Measurements from ENCODE around the gene UBE2F. TPM values are rescaled to one million over a fixed set of nuclear protein-coding genes. Genes with fewer than 3 reads are reported as not detected.

The UBE2F gene
- total RNA-seq, 3 donors from 2014 or later: 62.6 to 66.9 (median 64.0) TPM

DNA sequence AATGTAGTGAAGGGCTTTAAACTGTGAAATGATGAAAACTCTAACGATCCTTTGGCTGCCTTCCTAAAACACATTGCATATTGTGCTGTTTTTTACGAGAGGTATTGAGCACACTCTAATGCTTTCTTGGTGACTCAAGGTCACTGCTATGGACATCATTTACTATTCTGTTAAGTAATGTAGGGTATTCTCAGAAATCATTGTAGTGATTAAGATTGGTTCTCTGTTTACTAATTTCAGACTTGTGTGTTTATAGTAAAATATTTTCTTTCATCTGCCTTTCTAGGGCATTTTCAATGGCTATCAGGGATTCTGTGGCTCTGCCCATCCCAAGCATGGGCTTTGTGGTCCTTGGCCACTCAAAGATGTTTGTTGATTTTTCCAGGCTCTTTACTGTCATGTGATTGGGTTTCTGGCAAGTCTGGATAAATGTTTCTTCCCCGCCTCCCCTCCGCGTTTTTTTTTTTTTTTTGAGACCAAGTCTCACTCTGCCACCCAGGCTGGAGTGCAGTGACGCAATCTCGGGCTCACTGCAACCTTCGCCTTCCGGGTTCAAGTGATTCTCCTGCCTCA, 29.3 kb downstream of the UBE2F start:
- Histone ChIP-seq H3K4me1 (no peaks in the 10 kb centered on the region), H3K27ac (no peak overlapping the region), H3K27me3 (no peaks in the 10 kb centered on the region), H3K9me3 (peaks cover 0 to 8% of the 10 kb centered on the region in 2 donors), H3K36me3 (no peaks in the 10 kb centered on the region), H3K4me3 (no peak overlapping the region)
- TF ChIP-seq, protein P1, sequence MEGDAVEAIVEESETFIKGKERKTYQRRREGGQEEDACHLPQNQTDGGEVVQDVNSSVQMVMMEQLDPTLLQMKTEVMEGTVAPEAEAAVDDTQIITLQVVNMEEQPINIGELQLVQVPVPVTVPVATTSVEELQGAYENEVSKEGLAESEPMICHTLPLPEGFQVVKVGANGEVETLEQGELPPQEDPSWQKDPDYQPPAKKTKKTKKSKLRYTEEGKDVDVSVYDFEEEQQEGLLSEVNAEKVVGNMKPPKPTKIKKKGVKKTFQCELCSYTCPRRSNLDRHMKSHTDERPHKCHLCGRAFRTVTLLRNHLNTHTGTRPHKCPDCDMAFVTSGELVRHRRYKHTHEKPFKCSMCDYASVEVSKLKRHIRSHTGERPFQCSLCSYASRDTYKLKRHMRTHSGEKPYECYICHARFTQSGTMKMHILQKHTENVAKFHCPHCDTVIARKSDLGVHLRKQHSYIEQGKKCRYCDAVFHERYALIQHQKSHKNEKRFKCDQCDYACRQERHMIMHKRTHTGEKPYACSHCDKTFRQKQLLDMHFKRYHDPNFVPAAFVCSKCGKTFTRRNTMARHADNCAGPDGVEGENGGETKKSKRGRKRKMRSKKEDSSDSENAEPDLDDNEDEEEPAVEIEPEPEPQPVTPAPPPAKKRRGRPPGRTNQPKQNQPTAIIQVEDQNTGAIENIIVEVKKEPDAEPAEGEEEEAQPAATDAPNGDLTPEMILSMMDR (IDR thresholded peaks at IDR 0.05): no peak
- TF ChIP-seq POLR2AphosphoS5 (IDR thresholded peaks at IDR 0.05) (no peak), POLR2A (IDR thresholded peaks at IDR 0.05) (no peak)
- DNase-seq (ENCODE audit: low spot score in 2 of 2): no peak
- intact Hi-C loops (cut with DNase I; ENCODE audit: low total_unique reads): no loop called here

GRCh38 chr2:237997521-237997920, 30.7 kb downstream of the UBE2F start:
- Histone ChIP-seq H3K4me1 (no peaks in the 10 kb centered on the region), H3K4me3 (no peak overlapping the region), H3K36me3 (no peaks in the 10 kb centered on the region), H3K27ac (no peak overlapping the region), H3K9me3 (peaks cover 0 to 8% of the 10 kb centered on the region in 2 donors), H3K27me3 (no peaks in the 10 kb centered on the region)
- DNase-seq (ENCODE audit: low spot score in 2 of 2): no peak
- intact Hi-C loops (cut with DNase I; ENCODE audit: low total_unique reads): no loop called here
- no peak for TF ChIP-seq POLR2A (IDR thresholded peaks at IDR 0.05)
- TF ChIP-seq, protein P1 (IDR thresholded peaks at IDR 0.05): no peak
- TF ChIP-seq POLR2AphosphoS5 (IDR thresholded peaks at IDR 0.05): no peak

GRCh38 chr2:237998530-237998929, 31.7 kb downstream of the UBE2F start:
- TF ChIP-seq, protein P1 (IDR thresholded peaks at IDR 0.05): no peak
- TF ChIP-seq POLR2A (IDR thresholded peaks at IDR 0.05) (no peak), POLR2AphosphoS5 (IDR thresholded peaks at IDR 0.05) (no peak)
- Histone ChIP-seq H3K4me1 (no peaks in the 10 kb centered on the region), H3K9me3 (peaks cover 0 to 8% of the 10 kb centered on the region in 2 donors), H3K4me3 (no peak overlapping the region), H3K27me3 (no peaks in the 10 kb centered on the region), H3K36me3 (no peaks in the 10 kb centered on the region), H3K27ac (no peak overlapping the region)
- no peak for DNase-seq (ENCODE audit: low spot score in 2 of 2)
- intact Hi-C loops (cut with DNase I; ENCODE audit: low total_unique reads): no loop called here

GRCh38 chr2:238003234-238004031, 36.6 kb downstream of the UBE2F start:
- no peaks in the 10 kb centered on the region for H3K4me1 ChIP-seq
- H3K9me3 ChIP-seq: peaks cover 0 to 8% of the 10 kb centered on the region in 2 donors
- no peaks in the 10 kb centered on the region for H3K36me3 ChIP-seq
- intact Hi-C loops (cut with DNase I; ENCODE audit: low total_unique reads): no loop called here
- no peak overlapping the region for H3K27ac ChIP-seq
- DNase-seq (ENCODE audit: low spot score in 2 of 2): no peak
- H3K27me3 ChIP-seq: no peaks in the 10 kb centered on the region
- H3K4me3 ChIP-seq: no peak overlapping the region
- TF ChIP-seq, protein P1 (IDR thresholded peaks at IDR 0.05): no peak
- no peak for TF ChIP-seq POLR2A (IDR thresholded peaks at IDR 0.05)
- TF ChIP-seq POLR2AphosphoS5 (IDR thresholded peaks at IDR 0.05): no peak

Data from breast epithelium (tissue), 4 donors.